ENCODE data around the gene TGFB1.

DNA sequence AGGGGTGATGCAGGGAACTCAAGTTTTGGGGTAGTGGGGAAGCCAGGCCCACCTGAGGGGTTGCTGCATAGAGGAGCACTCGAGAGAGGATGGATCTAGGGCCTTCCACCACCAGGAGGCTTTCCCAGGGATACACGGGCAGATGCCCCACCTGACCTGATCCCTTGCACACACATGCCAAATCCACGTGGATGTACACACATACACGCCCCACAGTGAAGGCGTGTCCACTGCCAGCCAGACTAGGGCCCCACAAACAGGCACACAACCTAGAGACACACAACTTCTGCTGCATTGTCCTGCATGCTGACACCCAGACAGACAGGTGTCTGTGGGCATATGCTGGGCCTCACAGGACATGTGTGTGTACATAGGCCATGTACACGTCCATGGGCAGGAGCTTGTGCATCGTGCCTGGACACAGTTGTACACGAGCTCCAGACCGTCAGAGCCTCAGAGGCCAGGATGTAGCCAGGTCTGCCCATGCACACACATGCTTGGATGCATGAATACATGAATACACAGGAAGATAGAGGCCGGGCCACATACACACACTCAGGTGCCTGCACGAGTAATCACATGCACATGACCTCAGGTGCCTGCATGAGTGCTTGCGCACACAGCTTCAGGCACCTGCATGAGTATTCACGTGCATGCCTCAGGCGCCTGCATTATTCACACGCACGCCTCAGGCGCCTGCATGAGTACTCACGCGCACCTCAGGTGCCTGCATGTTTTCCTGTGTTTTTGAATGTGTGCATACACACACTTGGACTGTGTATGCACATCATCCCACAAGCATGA lies 34.8 kb downstream of the TGFB1 start:
- TF ChIP-seq POLR2A (IDR thresholded peaks at IDR 0.05) (no peak), POLR2AphosphoS5 (IDR thresholded peaks at IDR 0.05) (no peak)
- TF ChIP-seq, protein P1, sequence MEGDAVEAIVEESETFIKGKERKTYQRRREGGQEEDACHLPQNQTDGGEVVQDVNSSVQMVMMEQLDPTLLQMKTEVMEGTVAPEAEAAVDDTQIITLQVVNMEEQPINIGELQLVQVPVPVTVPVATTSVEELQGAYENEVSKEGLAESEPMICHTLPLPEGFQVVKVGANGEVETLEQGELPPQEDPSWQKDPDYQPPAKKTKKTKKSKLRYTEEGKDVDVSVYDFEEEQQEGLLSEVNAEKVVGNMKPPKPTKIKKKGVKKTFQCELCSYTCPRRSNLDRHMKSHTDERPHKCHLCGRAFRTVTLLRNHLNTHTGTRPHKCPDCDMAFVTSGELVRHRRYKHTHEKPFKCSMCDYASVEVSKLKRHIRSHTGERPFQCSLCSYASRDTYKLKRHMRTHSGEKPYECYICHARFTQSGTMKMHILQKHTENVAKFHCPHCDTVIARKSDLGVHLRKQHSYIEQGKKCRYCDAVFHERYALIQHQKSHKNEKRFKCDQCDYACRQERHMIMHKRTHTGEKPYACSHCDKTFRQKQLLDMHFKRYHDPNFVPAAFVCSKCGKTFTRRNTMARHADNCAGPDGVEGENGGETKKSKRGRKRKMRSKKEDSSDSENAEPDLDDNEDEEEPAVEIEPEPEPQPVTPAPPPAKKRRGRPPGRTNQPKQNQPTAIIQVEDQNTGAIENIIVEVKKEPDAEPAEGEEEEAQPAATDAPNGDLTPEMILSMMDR (IDR thresholded peaks at IDR 0.05): no peak
